Liver (tissue), 9 donors: ENCODE results near the gene DLGAP4. TPM values are rescaled to one million over a fixed set of nuclear protein-coding genes. Genes with fewer than 3 reads are reported as not detected.

ENCODE experiments used
- DNase-seq: peaks from one replicate; pipeline ENCODE4 v3.0.0-alpha.2; 2017; ENCODE audit warnings: low spot score
- H3K27ac ChIP-seq, 2 donors: one replicate each; pipeline ENCODE4 v1.7.0; 2013; ENCODE audit warnings: inconsistent platforms in 2 of 2, low read length in 2 of 2, control low read depth in 1 of 2, low read depth in 1 of 2, mild to moderate bottlenecking in 1 of 2
- H3K27me3 ChIP-seq, 4 donors: one replicate each; pipeline versions ENCODE4 v1.6.1 to v1.7.0; 2013; ENCODE audit warnings: low read length in 3 of 4, inconsistent platforms in 1 of 4, mild to moderate bottlenecking in 1 of 4, moderate library complexity in 1 of 4; ENCODE audit not compliant: control insufficient read depth in 4 of 4, insufficient read depth in 4 of 4
- H3K36me3 ChIP-seq, 4 donors: one replicate each; pipeline versions ENCODE4 v1.6.1 to v1.7.0; 2013; ENCODE audit warnings: low read length in 3 of 4, mild to moderate bottlenecking in 3 of 4, low read depth in 1 of 4, moderate library complexity in 1 of 4; ENCODE audit not compliant: control insufficient read depth in 4 of 4, insufficient read depth in 3 of 4
- H3K4me1 ChIP-seq, 4 donors: one replicate each; pipeline versions ENCODE4 v1.6.1 to v1.7.0; 2013; ENCODE audit warnings: low read length in 3 of 4, mild to moderate bottlenecking in 3 of 4, moderate library complexity in 1 of 4; ENCODE audit not compliant: control insufficient read depth in 4 of 4, insufficient read depth in 4 of 4
- H3K4me3 ChIP-seq, 3 donors: one replicate each; pipeline versions ENCODE4 v1.6.1 to v1.7.0; 2013; ENCODE audit warnings: low read length in 3 of 3, control low read depth in 1 of 3, low read depth in 1 of 3, mild to moderate bottlenecking in 1 of 3
- H3K9ac ChIP-seq, 2 donors: one replicate each; pipeline ENCODE4 v1.7.0; 2013; ENCODE audit warnings: low read length in 2 of 2, mild to moderate bottlenecking in 2 of 2, moderate library complexity in 2 of 2, control low read depth in 1 of 2, low read depth in 1 of 2
- H3K9me3 ChIP-seq, 4 donors: one replicate each; pipeline versions ENCODE4 v1.6.1 to v1.7.0; 2013; ENCODE audit warnings: low read length in 3 of 4; ENCODE audit not compliant: control insufficient read depth in 4 of 4
- EGR1 ChIP-seq, 2 donors: IDR thresholded peaks; 2 replicates each; pipeline ENCODE4 v1.6.1; 2016 to 2018; ENCODE audit warnings: antibody characterized with exemption in 2 of 2, low read depth in 2 of 2
- FOXA2 ChIP-seq: IDR thresholded peaks from 2 replicates; pipeline ENCODE4 v1.6.1; 2016; ENCODE audit warnings: antibody characterized with exemption
- HNF4A ChIP-seq, 2 donors: conservative IDR thresholded peaks; 2 replicates each; pipeline ENCODE4 v1.6.1; 2016; ENCODE audit warnings: antibody characterized with exemption in 2 of 2, mild to moderate bottlenecking in 2 of 2
- JUND ChIP-seq, 2 donors: IDR thresholded peaks; 2 replicates each; pipeline ENCODE4 v1.6.1; 2016; ENCODE audit warnings: antibody characterized with exemption in 2 of 2
- RAD21 ChIP-seq, 2 donors: IDR thresholded peaks; 2 replicates each; pipeline ENCODE4 v1.6.1; 2016; ENCODE audit warnings: antibody characterized with exemption in 2 of 2, mild to moderate bottlenecking in 2 of 2
- RXRA ChIP-seq, 2 donors: IDR thresholded peaks; 2 replicates each; pipeline ENCODE4 v1.6.1; 2017 to 2018; ENCODE audit warnings: antibody characterized with exemption in 2 of 2, mild to moderate bottlenecking in 1 of 2
- SP1 ChIP-seq: IDR thresholded peaks from 2 replicates; pipeline ENCODE4 v1.6.1; 2018; ENCODE audit warnings: antibody characterized with exemption, mild to moderate bottlenecking
- TAF1 ChIP-seq: conservative IDR thresholded peaks from 2 replicates; pipeline ENCODE4 v1.6.1; 2016; ENCODE audit warnings: antibody characterized with exemption, mild to moderate bottlenecking
- WGBS: extraction: QIAGEN DNeasy Blood & Tissue Kit; methylation state at CpG from one replicate; pipeline ENCODE4 v1.1.7; 2013; 5-methylcytosine and 5-hydroxymethylcytosine counted together
- polyA plus RNA-seq, 2 donors: library from polyadenylated mRNA; stranded (reverse) in 1 of 2; unstranded in 1 of 2; fragments of 200-250 nt in 1 of 2; fragments of >200 nt in 1 of 2; fragmentation: Nextera tagmentation in 1 of 2; extraction: Ambion mirVana in 1 of 2; gene quantifications; one replicate each; pipeline versions ENCODE4 v1.2.1 to v1.2.3, GENCODE V29; 2013 to 2015
- total RNA-seq, 2 donors: library from RNA; depleted of rRNA; stranded (reverse); fragments of >200 nt; gene quantifications; one replicate each; pipeline ENCODE4 v1.2.3, GENCODE V29; 2014
- TF ChIP-seq, protein P1 (sequence below): IDR thresholded peaks from 2 replicates; pipeline ENCODE4 v1.6.1; 2016; ENCODE audit warnings: antibody characterized with exemption
- TF ChIP-seq, protein P2 (sequence below): IDR thresholded peaks from 2 replicates; pipeline ENCODE4 v1.6.1; 2016; ENCODE audit warnings: antibody characterized with exemption
- TF ChIP-seq, protein P3 (sequence below): IDR thresholded peaks from 2 replicates; pipeline ENCODE4 v1.6.1; 2016; ENCODE audit warnings: antibody characterized with exemption
- donor health status: healthy.
- donor health status: healthy.
- donor health status: healthy.
- donor health status: healthy.
- donor health status: healthy.

The DLGAP4 gene
- total and polyA plus RNA-seq, 4 donors: 2.9 to 18.7 (median 11.2) TPM

DNA sequence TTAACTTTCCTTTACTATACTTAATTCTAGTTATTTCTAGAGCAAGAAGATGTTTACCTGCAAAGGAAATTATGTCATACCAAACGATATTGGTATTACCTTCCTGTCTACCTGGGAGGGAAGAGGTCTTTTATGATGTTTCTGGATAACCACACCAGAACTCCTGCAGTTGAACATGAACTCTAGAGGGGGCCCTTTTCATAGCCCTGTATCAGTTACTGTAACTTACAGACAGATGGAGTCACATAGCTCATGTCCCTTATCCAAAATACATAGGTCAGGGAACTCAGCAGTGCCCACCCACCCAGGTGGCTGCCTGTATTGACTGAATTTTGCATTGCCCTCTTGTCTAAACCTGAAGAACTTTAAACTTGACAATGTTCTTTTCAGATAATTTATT lies 200.1 kb downstream of the DLGAP4 start:
- peaks cover 2 to 32% (median 18%) of the 10 kb centered on the region in 4 donors for H3K36me3 ChIP-seq
- no peak overlapping the region for H3K27ac ChIP-seq
- H3K27me3 ChIP-seq: no peaks in the 10 kb centered on the region
- WGBS: 61% methylated on average over 1 of the region's 1 CpG
- no peaks in the 10 kb centered on the region for H3K9me3 ChIP-seq
- no peaks in the 10 kb centered on the region for H3K4me1 ChIP-seq
- H3K9ac ChIP-seq: no peak overlapping the region
- no peak for DNase-seq
- peak in 1 of 2 donors; percentile 20 for TF ChIP-seq RAD21 (IDR thresholded peaks at IDR 0.05)
- TF ChIP-seq, protein P1, sequence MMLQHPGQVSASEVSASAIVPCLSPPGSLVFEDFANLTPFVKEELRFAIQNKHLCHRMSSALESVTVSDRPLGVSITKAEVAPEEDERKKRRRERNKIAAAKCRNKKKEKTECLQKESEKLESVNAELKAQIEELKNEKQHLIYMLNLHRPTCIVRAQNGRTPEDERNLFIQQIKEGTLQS: no peak
- H3K4me3 ChIP-seq: no peak overlapping the region

DNA sequence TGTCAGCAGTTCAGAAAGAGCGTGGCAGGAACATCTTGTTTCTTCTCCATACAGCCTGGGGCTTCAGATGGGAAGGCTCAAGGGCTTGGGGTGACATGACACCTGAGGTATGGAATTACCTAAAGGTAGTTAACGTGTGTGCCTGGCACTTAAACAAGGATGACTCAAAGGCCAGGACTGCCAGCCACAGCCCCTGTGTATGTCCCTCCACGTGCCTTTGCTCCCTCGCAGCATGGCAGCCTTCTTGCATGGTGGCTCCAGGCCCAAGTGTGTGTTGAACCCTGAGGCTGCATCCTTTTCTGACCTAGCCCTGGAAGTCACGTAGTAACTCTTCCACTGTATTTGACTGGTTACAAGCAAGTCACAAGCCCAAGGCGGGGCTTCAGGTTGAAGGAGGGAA lies 201.6 kb downstream of the DLGAP4 start:
- H3K9me3 ChIP-seq: no peaks in the 10 kb centered on the region
- no peak overlapping the region for H3K9ac ChIP-seq
- no peak for DNase-seq
- no peak overlapping the region for H3K4me3 ChIP-seq
- H3K4me1 ChIP-seq: no peaks in the 10 kb centered on the region
- H3K27ac ChIP-seq: no peak overlapping the region
- 94% methylated on average over 6 of the region's 6 CpGs for WGBS
- TF ChIP-seq FOXA2: no peak
- no peak for TF ChIP-seq RXRA (IDR thresholded peaks at IDR 0.05)
- TF ChIP-seq, protein P2, sequence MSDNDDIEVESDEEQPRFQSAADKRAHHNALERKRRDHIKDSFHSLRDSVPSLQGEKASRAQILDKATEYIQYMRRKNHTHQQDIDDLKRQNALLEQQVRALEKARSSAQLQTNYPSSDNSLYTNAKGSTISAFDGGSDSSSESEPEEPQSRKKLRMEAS: no peak
- no peak for TF ChIP-seq JUND (IDR thresholded peaks at IDR 0.05)
- TF ChIP-seq SP1: no peak
- TF ChIP-seq, protein P1: no peak
- TF ChIP-seq RAD21 (IDR thresholded peaks at IDR 0.05): no peak
- no peak for TF ChIP-seq TAF1
- H3K27me3 ChIP-seq: no peaks in the 10 kb centered on the region
- H3K36me3 ChIP-seq: peaks cover 2 to 30% (median 14%) of the 10 kb centered on the region in 4 donors

DNA sequence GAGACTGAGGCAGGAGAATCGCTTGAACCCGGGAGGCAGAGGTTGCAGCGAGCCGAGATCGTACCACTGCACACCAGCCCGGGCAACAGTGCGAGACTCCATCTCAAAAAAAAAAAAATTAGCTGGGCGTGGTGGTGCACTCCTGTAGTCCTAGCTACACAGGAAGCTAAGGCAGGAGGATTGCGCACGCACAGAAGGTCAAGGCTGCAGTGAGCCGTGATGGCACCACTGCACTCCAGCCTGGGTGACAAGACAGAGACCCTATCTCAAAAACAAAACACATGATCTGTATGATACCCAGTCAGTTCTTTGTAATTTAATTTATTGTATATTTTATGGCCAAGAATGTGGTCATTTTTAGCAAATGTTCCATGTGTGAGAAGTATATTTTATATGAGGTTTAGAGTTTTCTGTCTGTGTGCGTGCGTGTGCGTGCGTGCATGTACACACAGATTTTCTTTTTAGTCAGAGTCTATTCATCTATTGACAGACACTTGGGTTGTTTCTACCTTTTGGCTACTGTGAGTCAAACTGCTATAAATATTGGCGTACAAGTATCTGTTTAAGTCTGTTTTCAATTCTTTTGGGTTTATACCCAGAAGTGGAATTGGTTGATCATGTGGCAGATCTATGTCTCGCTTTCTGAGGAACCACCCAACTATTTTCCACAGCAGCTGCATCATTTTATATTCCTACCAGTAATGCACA lies 213.0 kb downstream of the DLGAP4 start:
- peaks cover 4 to 17% (median 12%) of the 10 kb centered on the region in 4 donors for H3K36me3 ChIP-seq
- no peak overlapping the region for H3K27ac ChIP-seq
- H3K4me1 ChIP-seq: peaks cover 0 to 3% (median 0%) of the 10 kb centered on the region in 4 donors
- 95% methylated on average over 17 of the region's 17 CpGs for WGBS
- TF ChIP-seq, protein P1: no peak
- TF ChIP-seq HNF4A (conservative IDR thresholded peaks at IDR 0.05) (no peak), EGR1 (IDR thresholded peaks at IDR 0.05; ENCODE audit: low read depth in 2 of 2) (no peak)
- TF ChIP-seq, protein P3, sequence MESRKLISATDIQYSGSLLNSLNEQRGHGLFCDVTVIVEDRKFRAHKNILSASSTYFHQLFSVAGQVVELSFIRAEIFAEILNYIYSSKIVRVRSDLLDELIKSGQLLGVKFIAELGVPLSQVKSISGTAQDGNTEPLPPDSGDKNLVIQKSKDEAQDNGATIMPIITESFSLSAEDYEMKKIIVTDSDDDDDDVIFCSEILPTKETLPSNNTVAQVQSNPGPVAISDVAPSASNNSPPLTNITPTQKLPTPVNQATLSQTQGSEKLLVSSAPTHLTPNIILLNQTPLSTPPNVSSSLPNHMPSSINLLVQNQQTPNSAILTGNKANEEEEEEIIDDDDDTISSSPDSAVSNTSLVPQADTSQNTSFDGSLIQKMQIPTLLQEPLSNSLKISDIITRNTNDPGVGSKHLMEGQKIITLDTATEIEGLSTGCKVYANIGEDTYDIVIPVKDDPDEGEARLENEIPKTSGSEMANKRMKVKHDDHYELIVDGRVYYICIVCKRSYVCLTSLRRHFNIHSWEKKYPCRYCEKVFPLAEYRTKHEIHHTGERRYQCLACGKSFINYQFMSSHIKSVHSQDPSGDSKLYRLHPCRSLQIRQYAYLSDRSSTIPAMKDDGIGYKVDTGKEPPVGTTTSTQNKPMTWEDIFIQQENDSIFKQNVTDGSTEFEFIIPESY: no peak
- H3K4me3 ChIP-seq: no peak overlapping the region
- no peak for DNase-seq
- no peaks in the 10 kb centered on the region for H3K9me3 ChIP-seq
- H3K27me3 ChIP-seq: no peaks in the 10 kb centered on the region
- no peak overlapping the region for H3K9ac ChIP-seq
